Measurements from ENCODE around the gene PTDSS2.

- TF ChIP-seq CTCF (IDR thresholded peaks at IDR 0.05) (no peak), POLR2AphosphoS5 (IDR thresholded peaks at IDR 0.05) (no peak)
Measured at GRCh38 chr11:502288-503178, 52.5 kb downstream of the PTDSS2 start.

All from stomach (tissue), 4 donors.